ENCODE data around the gene CDR2L. TPM values are rescaled to one million over a fixed set of nuclear protein-coding genes. Genes with fewer than 3 reads are reported as not detected.

CDR2L gene
- total RNA-seq, 1 donor from 2014 or later = 34.9 TPM

- Mint-ChIP-seq H3K27me3 (peaks cover 1% of the 10 kb centered on the region), H3K9me3 (no peaks in the 10 kb centered on the region), H3K4me1 (ENCODE audit: unreplicated experiment) (no peaks in the 10 kb centered on the region), H3K36me3 (no peaks in the 10 kb centered on the region), H3K27ac (peak overlapping the region; percentile 29), H3K4me3 (no peak overlapping the region)
- no peak for TF ChIP-seq CTCF (conservative IDR thresholded peaks at IDR 0.05)
- no peak for DNase-seq (ENCODE audit: extremely low spot score, unreplicated experiment)
These were observed 32.6 kb upstream of the CDR2L start for GRCh38 chr17:74954665-74955421.

GRCh38 chr17:74956093-74956492, 31.3 kb upstream of the CDR2L start:
- H3K36me3 Mint-ChIP-seq = no peaks in the 10 kb centered on the region
- H3K4me3 Mint-ChIP-seq = no peak overlapping the region
- H3K4me1 Mint-ChIP-seq (ENCODE audit: unreplicated experiment) = no peaks in the 10 kb centered on the region
- H3K27ac Mint-ChIP-seq = no peak overlapping the region
- no peaks in the 10 kb centered on the region for H3K9me3 Mint-ChIP-seq
- DNase-seq (ENCODE audit: extremely low spot score, unreplicated experiment) = no peak
- no peaks in the 10 kb centered on the region for H3K27me3 Mint-ChIP-seq
- TF ChIP-seq CTCF (conservative IDR thresholded peaks at IDR 0.05) = no peak

GRCh38 chr17:74957935-74958740, 29.3 kb upstream of the CDR2L start:
- DNase-seq (ENCODE audit: extremely low spot score, unreplicated experiment) = peak; percentile 90
- Mint-ChIP-seq H3K4me1 (ENCODE audit: unreplicated experiment) (no peaks in the 10 kb centered on the region), H3K27ac (no peak overlapping the region), H3K9me3 (no peaks in the 10 kb centered on the region), H3K4me3 (no peak overlapping the region), H3K36me3 (no peaks in the 10 kb centered on the region), H3K27me3 (no peaks in the 10 kb centered on the region)
- TF ChIP-seq CTCF (conservative IDR thresholded peaks at IDR 0.05) = peak; percentile 94

- no peak for DNase-seq (ENCODE audit: extremely low spot score, unreplicated experiment)
- H3K4me1 Mint-ChIP-seq (ENCODE audit: unreplicated experiment) = no peaks in the 10 kb centered on the region
- H3K27me3 Mint-ChIP-seq = no peaks in the 10 kb centered on the region
- H3K27ac Mint-ChIP-seq = no peak overlapping the region
- no peaks in the 10 kb centered on the region for H3K36me3 Mint-ChIP-seq
- no peak overlapping the region for H3K4me3 Mint-ChIP-seq
- no peak for TF ChIP-seq CTCF (conservative IDR thresholded peaks at IDR 0.05)
- no peaks in the 10 kb centered on the region for H3K9me3 Mint-ChIP-seq
These were observed 27.5 kb upstream of the CDR2L start for GRCh38 chr17:74959826-74960515.

- Mint-ChIP-seq H3K9me3 (no peaks in the 10 kb centered on the region), H3K27ac (no peak overlapping the region), H3K27me3 (no peaks in the 10 kb centered on the region), H3K4me1 (ENCODE audit: unreplicated experiment) (no peaks in the 10 kb centered on the region), H3K36me3 (no peaks in the 10 kb centered on the region), H3K4me3 (peak overlapping the region; percentile 55)
- DNase-seq (ENCODE audit: extremely low spot score, unreplicated experiment) = no peak
- peak; percentile 71 for TF ChIP-seq CTCF (conservative IDR thresholded peaks at IDR 0.05)
These were observed 26.7 kb upstream of the CDR2L start for GRCh38 chr17:74960570-74961342.
